ENCODE data around the gene ZNF527. TPM values are rescaled to one million over a fixed set of nuclear protein-coding genes. Genes with fewer than 3 reads are reported as not detected.
A peak's percentile ranks its signal among the peaks of the same experiment; 100 is the strongest.

ZNF527 gene
- total RNA-seq: 10 to 100 TPM in 3 of 5 experiments, 1 to 10 TPM in 2; 5.6 to 13.6 (median 13.2) TPM
- polyA plus RNA-seq: 10 to 100 TPM in 1 of 2 donors, 1 to 10 TPM in 1; 8.2 to 11.9 TPM
- total RNA-seq: 25.3 reads per million, percentile 56 among the genes with 10 or more reads in this experiment

DNA sequence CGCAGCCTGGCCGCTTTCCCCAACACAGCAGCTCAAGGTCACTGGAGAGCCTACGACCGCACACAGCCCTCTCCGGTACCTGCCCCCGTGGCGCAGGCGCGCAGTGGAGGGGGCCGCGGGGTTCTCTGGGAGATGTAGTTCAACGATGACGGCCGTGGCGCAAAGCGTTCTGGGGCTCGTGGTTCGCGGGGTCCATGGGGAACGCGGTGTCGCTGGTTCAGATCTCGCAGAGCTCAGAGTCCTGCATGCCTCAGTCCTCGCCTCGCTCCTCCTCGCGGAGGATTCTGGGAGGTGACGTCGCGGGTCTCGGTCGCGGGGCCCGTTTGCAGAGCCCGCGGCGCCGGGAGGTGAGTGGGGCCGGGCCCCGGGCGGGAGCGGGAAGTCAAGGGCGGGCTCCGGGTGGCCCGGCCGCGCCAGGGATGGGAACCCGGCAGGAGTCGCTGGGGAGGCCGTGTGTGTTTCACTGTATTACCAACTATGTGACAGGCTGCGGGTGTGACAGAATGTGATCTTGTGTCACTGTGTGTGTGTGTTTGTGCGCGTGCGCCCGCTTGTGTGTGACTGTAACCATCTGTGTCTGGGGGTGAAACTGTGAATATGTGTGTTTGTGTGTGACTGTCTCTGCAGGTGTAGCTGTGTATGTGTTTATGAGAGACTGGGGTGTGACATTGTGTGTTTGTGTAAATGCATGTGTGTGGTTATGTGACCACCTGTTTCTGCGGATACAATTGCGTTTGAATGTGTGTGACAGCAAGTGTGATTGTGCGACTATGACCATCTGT lies at the start of gene ZNF527:
TSS of gene ZNF527 (plus strand) at position 220 of the 782 bp plus-strand sequence. CDS start 3,100 bp downstream, outside the sequence.
- ChIA-PET POLR2A (interaction anchor here (0.7 to 2.2 kb wide), 23 partner anchors 11 to 1231 kb away, joined by 3 to 16 read pairs (median 5); partner anchors contain the start of genes CAPNS1, SIPA1L3, WDR87 and ZNF146), CTCF (no interaction called here)
- H3K36me3 ChIP-seq (ENCODE audit: control insufficient read depth in 2 of 3, insufficient read depth in 3 of 3, low read length in 3 of 3): peaks cover 0 to 20% (median 14%) of the 10 kb centered on the region in 3 experiments
- DNase-seq: peak; percentile 92 to 97 (median 96)
- H3K27ac Mint-ChIP-seq: peak within 1 kb of the TSS; percentile 87 to 99 (median 97)
- intact Hi-C loops (cut with micrococcal nuclease): loop anchor here (1.0 to 10.0 kb wide), 26 partner anchors 37 to 953 kb away; partner anchors contain the start of genes SIPA1L3 (in 2 of the 2), ZFP30 (in 2 of the 2), ZNF345 (in 2 of the 2) and ZNF383 (in 2 of the 2)
- H3K4me3 ChIP-seq (ENCODE audit: low read length): peak within 1 kb of the TSS; percentile 85
- peaks cover 5 to 13% (median 8%) of the 10 kb centered on the region in 5 donors for H3K36me3 Mint-ChIP-seq
- H3K27me3 Mint-ChIP-seq: no peaks in the 10 kb centered on the region
- peaks cover 0 to 27% (median 8%) of the 10 kb centered on the region in 11 donors for H3K9me3 Mint-ChIP-seq
- peak within 1 kb of the TSS; percentile 74 for H3K27ac ChIP-seq (ENCODE audit: low read depth, low read length)
- ATAC-seq: peak; percentile 96
- H3K4me1 ChIP-seq (ENCODE audit: control insufficient read depth in 2 of 2, insufficient read depth in 2 of 2, low read length in 2 of 2): peaks cover 0 to 8% of the 10 kb centered on the region in 2 donors
- H3K9me3 ChIP-seq (ENCODE audit: control insufficient read depth in 2 of 3, low read length in 3 of 3): peaks cover 0 to 23% (median 0%) of the 10 kb centered on the region in 3 experiments
- H3K4me3 Mint-ChIP-seq: peak within 1 kb of the TSS; percentile 92 to 100 (median 98)
- H3K4me1 Mint-ChIP-seq: peaks cover 7 to 25% (median 17%) of the 10 kb centered on the region in 7 donors
- no peaks in the 10 kb centered on the region for H3K27me3 ChIP-seq (ENCODE audit: control insufficient read depth in 2 of 2, insufficient read depth in 2 of 2, low read length in 2 of 2)

GRCh38 chr19:37329686-37330085 lies 41.2 kb upstream of the ZNF527 start:
- Mint-ChIP-seq H3K4me1 (peaks cover 6 to 21% (median 14%) of the 10 kb centered on the region in 7 donors), H3K36me3 (peaks cover 23 to 73% (median 62%) of the 10 kb centered on the region in 5 donors)

GRCh38 chr19:37332839-37333238 lies 38.1 kb upstream of the ZNF527 start:
- Histone ChIP-seq H3K27me3 (ENCODE audit: control insufficient read depth in 2 of 2, insufficient read depth in 2 of 2, low read length in 2 of 2) (no peaks in the 10 kb centered on the region), H3K9me3 (ENCODE audit: control insufficient read depth in 2 of 3, low read length in 3 of 3) (no peaks in the 10 kb centered on the region), H3K4me1 (ENCODE audit: control insufficient read depth in 2 of 2, insufficient read depth in 2 of 2, low read length in 2 of 2) (peaks cover 6 to 10% of the 10 kb centered on the region in 2 donors), H3K4me3 (ENCODE audit: low read length) (no peak overlapping the region), H3K36me3 (ENCODE audit: control insufficient read depth in 2 of 3, insufficient read depth in 3 of 3, low read length in 3 of 3) (peaks cover under 1 to 21% (median 4%) of the 10 kb centered on the region in 3 experiments), H3K27ac (ENCODE audit: low read depth, low read length) (no peak overlapping the region)
- CTCF ChIA-PET: no interaction called here
- H3K9me3 Mint-ChIP-seq: peaks cover 0 to 40% (median 10%) of the 10 kb centered on the region in 11 donors
- peaks cover 22 to 76% (median 65%) of the 10 kb centered on the region in 5 donors for H3K36me3 Mint-ChIP-seq
- ATAC-seq: no peak
- intact Hi-C loops (cut with micrococcal nuclease): loop anchor here in 1 of 2 donors (5.0 to 10.0 kb wide), 2 partner anchors 174 to 362 kb away; partner anchors contain the start of gene ZNF793
- H3K27ac Mint-ChIP-seq: peak overlapping the region in 3 of 9 donors; percentile 32 to 93 (median 46)
- H3K27me3 Mint-ChIP-seq: no peaks in the 10 kb centered on the region
- peaks cover 9 to 41% (median 27%) of the 10 kb centered on the region in 7 donors for H3K4me1 Mint-ChIP-seq
- peak overlapping the region in 2 of 10 donors; percentile 32 to 93 for H3K4me3 Mint-ChIP-seq
- POLR2A ChIA-PET: no interaction called here
- DNase-seq: no peak

More at GRCh38 chr19:37329686-37330085, 41.2 kb upstream of the ZNF527 start:
- no peak for DNase-seq
- H3K27ac Mint-ChIP-seq: peak overlapping the region in 1 of 9 donors; percentile 36
- peaks cover 0 to 33% (median 3%) of the 10 kb centered on the region in 11 donors for H3K9me3 Mint-ChIP-seq
- H3K27me3 ChIP-seq (ENCODE audit: control insufficient read depth in 2 of 2, insufficient read depth in 2 of 2, low read length in 2 of 2): no peaks in the 10 kb centered on the region
- intact Hi-C loops (cut with micrococcal nuclease): loop anchor here in 1 of 2 donors (5.0 to 10.0 kb wide), 2 partner anchors 178 to 365 kb away; partner anchors contain the start of gene ZNF793
- H3K4me1 ChIP-seq (ENCODE audit: control insufficient read depth in 2 of 2, insufficient read depth in 2 of 2, low read length in 2 of 2): peaks cover 0 to 2% of the 10 kb centered on the region in 2 donors
- no peak overlapping the region for H3K4me3 Mint-ChIP-seq
- no peak overlapping the region for H3K27ac ChIP-seq (ENCODE audit: low read depth, low read length)
- no peak overlapping the region for H3K4me3 ChIP-seq (ENCODE audit: low read length)
- H3K27me3 Mint-ChIP-seq: no peaks in the 10 kb centered on the region
- ChIA-PET POLR2A (interaction anchor here (0.5 to 1.0 kb wide), 2 partner anchors 41 to 106 kb away, joined by 3 read pairs; partner anchors contain the start of gene ZNF527), CTCF (no interaction called here)
- no peaks in the 10 kb centered on the region for H3K9me3 ChIP-seq (ENCODE audit: control insufficient read depth in 2 of 3, low read length in 3 of 3)
- peaks cover 4 to 31% (median 5%) of the 10 kb centered on the region in 3 experiments for H3K36me3 ChIP-seq (ENCODE audit: control insufficient read depth in 2 of 3, insufficient read depth in 3 of 3, low read length in 3 of 3)
- ATAC-seq: no peak

GRCh38 chr19:37333457-37333856 lies 37.4 kb upstream of the ZNF527 start:
- H3K9me3 Mint-ChIP-seq: peaks cover 0 to 44% (median 10%) of the 10 kb centered on the region in 11 donors
- Histone ChIP-seq H3K36me3 (ENCODE audit: control insufficient read depth in 2 of 3, insufficient read depth in 3 of 3, low read length in 3 of 3) (peaks cover 0 to 15% (median 3%) of the 10 kb centered on the region in 3 experiments), H3K4me3 (ENCODE audit: low read length) (no peak overlapping the region), H3K27me3 (ENCODE audit: control insufficient read depth in 2 of 2, insufficient read depth in 2 of 2, low read length in 2 of 2) (no peaks in the 10 kb centered on the region), H3K27ac (ENCODE audit: low read depth, low read length) (no peak overlapping the region), H3K4me1 (ENCODE audit: control insufficient read depth in 2 of 2, insufficient read depth in 2 of 2, low read length in 2 of 2) (peaks cover 6 to 10% of the 10 kb centered on the region in 2 donors), H3K9me3 (ENCODE audit: control insufficient read depth in 2 of 3, low read length in 3 of 3) (peaks cover 0 to 2% (median 0%) of the 10 kb centered on the region in 3 experiments)
- H3K36me3 Mint-ChIP-seq: peaks cover 22 to 72% (median 65%) of the 10 kb centered on the region in 5 donors
- POLR2A ChIA-PET: no interaction called here
- peaks cover 9 to 44% (median 31%) of the 10 kb centered on the region in 7 donors for H3K4me1 Mint-ChIP-seq
- CTCF ChIA-PET: no interaction called here
- H3K27ac Mint-ChIP-seq: peak overlapping the region in 3 of 9 donors; percentile 34 to 93 (median 70)
- ATAC-seq (no peak), DNase-seq (no peak)
- intact Hi-C loops (cut with micrococcal nuclease): loop anchor here in 1 of 2 donors (5.0 to 10.0 kb wide), 2 partner anchors 174 to 361 kb away; partner anchors contain the start of gene ZNF793
- H3K4me3 Mint-ChIP-seq: peak overlapping the region in 7 of 10 donors; percentile 38 to 93 (median 91)
- no peaks in the 10 kb centered on the region for H3K27me3 Mint-ChIP-seq

DNA sequence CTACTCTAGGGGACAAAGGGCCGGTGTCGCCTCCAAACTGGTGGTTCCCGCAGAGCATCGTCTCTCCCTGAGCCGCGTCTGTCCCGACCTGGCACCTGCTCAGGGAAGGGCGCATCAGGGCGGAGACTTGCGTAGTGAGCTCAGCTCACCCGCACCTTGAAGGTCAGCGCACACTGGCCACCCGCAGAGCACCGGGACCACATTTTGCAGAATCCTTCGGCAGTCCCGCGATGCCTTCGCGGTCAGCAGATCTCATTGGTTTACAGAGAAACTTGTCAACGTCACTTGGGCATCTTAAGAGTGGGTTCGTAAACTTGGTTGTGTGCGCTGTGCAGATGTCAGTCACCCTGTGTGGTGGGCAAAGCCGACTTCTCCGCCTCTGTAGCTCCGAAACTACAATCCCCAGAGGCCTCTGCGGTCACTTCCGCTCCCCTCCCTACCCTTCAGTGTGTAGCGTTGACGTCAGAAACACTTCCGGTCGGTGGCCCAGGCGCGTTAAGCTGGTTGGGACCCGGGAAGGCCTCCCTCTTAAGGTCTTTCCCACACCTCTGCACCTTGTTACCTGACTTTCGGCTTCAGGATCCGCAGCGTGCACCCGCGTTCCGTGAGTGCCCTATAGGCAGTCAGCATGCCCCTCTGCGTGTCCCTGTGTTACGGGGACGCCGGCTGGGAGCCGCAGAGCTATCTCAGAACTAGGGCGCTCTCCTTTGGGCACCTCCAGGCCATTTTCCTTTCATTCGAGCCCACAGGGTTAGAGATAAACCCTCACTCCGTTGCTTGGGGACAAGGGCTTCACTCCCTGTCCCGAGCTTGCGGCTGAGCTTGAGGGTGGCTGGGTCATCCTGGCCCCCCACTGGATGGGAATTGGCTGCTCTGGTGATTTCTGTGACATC lies 36.5 kb upstream of the ZNF527 start:
- Mint-ChIP-seq H3K27ac (peak overlapping the region; percentile 77 to 97 (median 93)), H3K4me1 (peaks cover 9 to 47% (median 33%) of the 10 kb centered on the region in 7 donors), H3K9me3 (peaks cover 0 to 50% (median 10%) of the 10 kb centered on the region in 11 donors), H3K36me3 (peaks cover 19 to 69% (median 64%) of the 10 kb centered on the region in 5 donors), H3K27me3 (no peaks in the 10 kb centered on the region), H3K4me3 (peak overlapping the region; percentile 82 to 93 (median 90))
- Histone ChIP-seq H3K4me1 (ENCODE audit: control insufficient read depth in 2 of 2, insufficient read depth in 2 of 2, low read length in 2 of 2) (peaks cover 6 to 10% of the 10 kb centered on the region in 2 donors), H3K9me3 (ENCODE audit: control insufficient read depth in 2 of 3, low read length in 3 of 3) (peaks cover 0 to 3% (median 0%) of the 10 kb centered on the region in 3 experiments), H3K27ac (ENCODE audit: low read depth, low read length) (peak overlapping the region; percentile 88), H3K36me3 (ENCODE audit: control insufficient read depth in 2 of 3, insufficient read depth in 3 of 3, low read length in 3 of 3) (peaks cover 0 to 5% (median 0%) of the 10 kb centered on the region in 3 experiments), H3K4me3 (ENCODE audit: low read length) (peak overlapping the region; percentile 69), H3K27me3 (ENCODE audit: control insufficient read depth in 2 of 2, insufficient read depth in 2 of 2, low read length in 2 of 2) (no peaks in the 10 kb centered on the region)
- ATAC-seq (peak; percentile 99), DNase-seq (peak; percentile 52 to 93 (median 84))
- ChIA-PET CTCF (no interaction called here), POLR2A (interaction anchor here (0.7 to 1.4 kb wide), 9 partner anchors 14 to 497 kb away, joined by 3 to 16 read pairs (median 4); partner anchors contain the start of genes ZNF527, ZNF569 and ZNF570)
- intact Hi-C loops (cut with micrococcal nuclease): loop anchor here (1.0 to 10.0 kb wide), 8 partner anchors 17 to 360 kb away; partner anchors contain the start of genes ZNF527 (in 2 of the 2), ZNF420 (in 1 of the 2), ZNF570 (in 1 of the 2) and ZNF585A (in 1 of the 2)
